Measurements from ENCODE around the gene CISD1. TPM values are rescaled to one million over a fixed set of nuclear protein-coding genes. Genes with fewer than 3 reads are reported as not detected.
A peak's percentile ranks its signal among the peaks of the same experiment; 100 is the strongest.

The CISD1 gene
- total RNA-seq, 4 donors from 2014 or later = 10.5 to 42.1 (median 13.1) TPM

DNA sequence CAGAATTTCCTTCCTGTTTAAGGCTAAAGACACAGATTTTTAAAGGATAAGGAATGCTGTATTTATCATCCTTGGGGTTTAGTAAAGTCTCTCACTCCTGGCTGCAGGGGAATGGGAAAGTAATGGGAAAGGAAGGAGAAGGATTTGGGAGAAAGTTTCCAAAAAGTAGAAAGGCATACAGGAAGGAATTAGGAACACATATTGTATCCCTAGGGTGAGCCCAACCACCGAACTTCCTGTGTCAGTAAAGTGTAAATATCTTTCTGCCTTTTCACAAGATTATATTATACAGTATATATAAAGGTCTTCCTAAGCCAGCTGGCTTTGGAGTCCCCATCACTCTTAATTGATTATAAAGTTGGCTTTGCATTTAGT is 53.9 kb downstream of the CISD1 start:
- no peak overlapping the region for H3K4me3 ChIP-seq (ENCODE audit: low read depth, poor library complexity, severe bottlenecking)
- no peak for DNase-seq (ENCODE audit: low spot score in 2 of 2)
- 56% methylated on average over 1 of the region's 1 CpG for WGBS, 2 donors
- TF ChIP-seq, protein P1, sequence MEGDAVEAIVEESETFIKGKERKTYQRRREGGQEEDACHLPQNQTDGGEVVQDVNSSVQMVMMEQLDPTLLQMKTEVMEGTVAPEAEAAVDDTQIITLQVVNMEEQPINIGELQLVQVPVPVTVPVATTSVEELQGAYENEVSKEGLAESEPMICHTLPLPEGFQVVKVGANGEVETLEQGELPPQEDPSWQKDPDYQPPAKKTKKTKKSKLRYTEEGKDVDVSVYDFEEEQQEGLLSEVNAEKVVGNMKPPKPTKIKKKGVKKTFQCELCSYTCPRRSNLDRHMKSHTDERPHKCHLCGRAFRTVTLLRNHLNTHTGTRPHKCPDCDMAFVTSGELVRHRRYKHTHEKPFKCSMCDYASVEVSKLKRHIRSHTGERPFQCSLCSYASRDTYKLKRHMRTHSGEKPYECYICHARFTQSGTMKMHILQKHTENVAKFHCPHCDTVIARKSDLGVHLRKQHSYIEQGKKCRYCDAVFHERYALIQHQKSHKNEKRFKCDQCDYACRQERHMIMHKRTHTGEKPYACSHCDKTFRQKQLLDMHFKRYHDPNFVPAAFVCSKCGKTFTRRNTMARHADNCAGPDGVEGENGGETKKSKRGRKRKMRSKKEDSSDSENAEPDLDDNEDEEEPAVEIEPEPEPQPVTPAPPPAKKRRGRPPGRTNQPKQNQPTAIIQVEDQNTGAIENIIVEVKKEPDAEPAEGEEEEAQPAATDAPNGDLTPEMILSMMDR (IDR thresholded peaks at IDR 0.05) = no peak
- no peak for TF ChIP-seq POLR2A (IDR thresholded peaks at IDR 0.05)
- intact Hi-C loops (cut with DNase I; ENCODE audit: low total_unique reads) = no loop called here

DNA sequence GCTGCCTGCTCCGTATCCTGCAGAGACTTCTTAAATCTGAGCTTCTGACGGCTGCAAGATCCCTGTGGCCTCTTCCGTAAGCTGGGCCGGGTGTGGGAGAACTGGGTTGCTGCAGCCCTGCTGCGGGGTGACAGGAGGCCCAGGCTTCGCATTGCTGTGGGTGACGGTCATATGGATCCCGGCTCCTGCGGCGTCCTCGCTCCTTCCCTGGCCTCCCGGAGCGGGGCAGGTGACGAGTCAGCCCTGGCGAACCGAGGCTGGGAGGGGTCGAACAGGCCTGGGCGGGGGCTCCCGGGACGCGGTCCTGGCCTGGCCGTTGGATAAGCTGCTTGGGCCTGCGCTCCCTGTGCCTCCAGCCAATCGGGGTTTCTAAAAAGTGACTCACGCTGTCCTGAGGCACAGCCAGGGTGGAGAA is 58.0 kb downstream of the CISD1 start:
- TF ChIP-seq POLR2A (IDR thresholded peaks at IDR 0.05) = no peak
- TF ChIP-seq, protein P1 (IDR thresholded peaks at IDR 0.05) = no peak
- WGBS, 2 donors = 25 to 36% methylated on average over 10 to 24 of the region's 25 CpGs
- DNase-seq (ENCODE audit: low spot score in 2 of 2) = peak; percentile 19 to 86
- intact Hi-C loops (cut with DNase I; ENCODE audit: low total_unique reads) = no loop called here
- H3K4me3 ChIP-seq (ENCODE audit: low read depth, poor library complexity, severe bottlenecking) = no peak overlapping the region

DNA sequence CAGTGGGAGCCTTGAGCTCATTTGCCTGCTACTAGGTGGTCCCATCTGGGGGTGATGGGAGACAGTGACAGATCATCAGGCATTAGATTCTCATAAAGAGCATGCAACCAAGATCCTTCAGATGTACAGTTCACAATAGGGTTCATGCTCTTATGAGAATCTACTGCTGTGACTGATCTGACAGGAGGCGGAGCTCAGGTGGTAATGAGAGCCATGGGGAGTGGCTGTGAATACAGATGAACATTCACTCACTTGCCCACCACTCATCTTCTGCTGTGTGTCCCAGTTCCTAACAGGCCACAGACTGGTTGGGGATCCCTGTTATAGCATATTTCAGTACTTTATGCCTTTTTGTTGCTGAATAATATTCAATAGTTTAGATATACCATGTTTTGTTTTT is 59.3 kb downstream of the CISD1 start:
- no peak overlapping the region for H3K4me3 ChIP-seq (ENCODE audit: low read depth, poor library complexity, severe bottlenecking)
- no peak for DNase-seq (ENCODE audit: low spot score in 2 of 2)
- TF ChIP-seq, protein P1 (IDR thresholded peaks at IDR 0.05) = no peak
- TF ChIP-seq POLR2A (IDR thresholded peaks at IDR 0.05) = no peak
- WGBS, 2 donors = 92 to 100% methylated on average over 1 of the region's 1 CpG
- intact Hi-C loops (cut with DNase I; ENCODE audit: low total_unique reads) = no loop called here

DNA sequence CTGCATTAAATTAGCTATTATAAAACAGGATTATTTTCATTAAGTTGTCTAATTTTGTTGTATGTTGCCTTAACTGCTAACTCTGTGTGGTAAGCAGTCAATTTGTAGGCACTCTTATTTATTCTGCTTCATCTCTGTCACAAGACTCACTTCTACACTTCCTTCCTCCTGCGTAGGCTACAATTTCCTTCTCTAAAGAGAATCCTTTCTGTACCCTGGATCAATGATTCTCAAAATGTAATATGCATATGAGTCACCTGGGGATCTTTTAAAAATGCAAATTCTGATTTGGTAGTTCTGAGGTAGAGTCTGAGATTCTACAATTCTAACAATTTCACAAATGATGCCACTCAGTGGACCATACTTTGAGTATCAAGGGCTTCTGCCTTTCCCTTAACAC is 61.5 kb downstream of the CISD1 start:
- no peak for DNase-seq (ENCODE audit: low spot score in 2 of 2)
- intact Hi-C loops (cut with DNase I; ENCODE audit: low total_unique reads) = no loop called here
- 82 to 83% methylated on average over 1 of the region's 1 CpG for WGBS, 2 donors
- H3K4me3 ChIP-seq (ENCODE audit: low read depth, poor library complexity, severe bottlenecking) = no peak overlapping the region
- no peak for TF ChIP-seq POLR2A (IDR thresholded peaks at IDR 0.05)
- TF ChIP-seq, protein P1 (IDR thresholded peaks at IDR 0.05) = no peak

DNA sequence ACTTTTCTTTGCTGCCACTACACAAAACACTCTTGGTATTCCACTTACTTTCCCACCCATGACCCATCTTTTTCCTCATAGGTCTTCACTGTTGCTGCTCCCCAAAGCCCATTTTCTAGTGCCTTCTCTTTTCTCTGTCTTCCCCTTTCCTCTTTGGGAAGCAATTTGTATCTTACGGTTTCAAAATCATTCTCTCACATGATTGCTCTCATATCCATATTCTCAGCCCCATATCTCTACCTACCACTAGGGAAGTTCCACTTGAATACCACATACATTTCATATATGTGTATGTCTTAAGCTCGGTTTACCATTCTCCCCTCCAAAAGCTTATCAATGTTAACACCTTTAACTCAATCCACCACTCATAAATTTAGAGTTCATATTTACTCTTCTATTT is 62.7 kb downstream of the CISD1 start:
- intact Hi-C loops (cut with DNase I; ENCODE audit: low total_unique reads) = no loop called here
- no peak for TF ChIP-seq POLR2A (IDR thresholded peaks at IDR 0.05)
- TF ChIP-seq, protein P1 (IDR thresholded peaks at IDR 0.05) = no peak
- 79 to 94% methylated on average over 2 of the region's 2 CpGs for WGBS, 2 donors
- no peak overlapping the region for H3K4me3 ChIP-seq (ENCODE audit: low read depth, poor library complexity, severe bottlenecking)
- no peak for DNase-seq (ENCODE audit: low spot score in 2 of 2)

DNA sequence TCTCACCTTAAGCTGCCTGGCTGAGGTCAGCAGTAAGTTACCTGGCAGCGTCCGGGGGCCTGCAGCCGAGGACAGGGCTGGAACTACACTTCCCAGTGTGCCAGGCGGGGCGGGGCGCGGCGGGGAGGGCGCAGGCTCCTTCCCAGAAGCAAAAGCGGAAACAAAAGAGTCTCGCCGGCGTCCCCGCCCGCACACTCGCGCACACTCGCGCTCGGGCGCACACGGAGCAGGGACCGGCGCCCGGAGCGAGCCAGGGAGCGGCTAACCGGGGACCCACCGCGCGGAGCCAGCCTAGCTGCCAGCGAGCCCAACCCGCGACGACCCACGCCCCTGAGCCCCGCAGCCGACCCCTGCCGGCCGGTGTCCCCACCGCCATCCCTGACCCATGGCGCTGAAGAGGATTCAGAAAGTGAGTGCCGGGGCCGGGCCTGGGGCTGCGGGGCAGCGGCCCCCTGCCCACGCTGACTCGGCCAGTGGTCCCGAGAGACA is 65.9 kb downstream of the CISD1 start, which contains the start of gene UBE2D1:
Gene UBE2D1, plus strand, starts transcription at position 190 of the 489 bp plus-strand sequence. Its CDS starts 196 bp downstream, at position 386.
- peak; percentile 78 to 98 for DNase-seq (ENCODE audit: low spot score in 2 of 2)
- 0 to 1% methylated on average over 17 to 46 of the region's 49 CpGs for WGBS, 2 donors
- peak within 1 kb of the TSS; percentile 98 for H3K4me3 ChIP-seq (ENCODE audit: low read depth, poor library complexity, severe bottlenecking)
- intact Hi-C loops (cut with DNase I; ENCODE audit: low total_unique reads) = no loop called here
- TF ChIP-seq POLR2A (IDR thresholded peaks at IDR 0.05) = peak in 1 of 2 donors; percentile 58
- TF ChIP-seq, protein P1 (IDR thresholded peaks at IDR 0.05) = no peak
